ENCODE results near the gene INS. TPM values are rescaled to one million over a fixed set of nuclear protein-coding genes. Genes with fewer than 3 reads are reported as not detected.

The INS gene
- total and polyA plus RNA-seq, 2 of the 13 experiments (the other 11 are each of a cell fraction or from before 2014, with no cell fraction given): not detected

- ChIA-PET POLR2A (interaction anchor here (2.1 kb wide), 1 partner anchor 154 kb away, joined by 10 read pairs; no protein-coding TSS in a partner anchor), CTCF (ENCODE audit: low intra/inter-chr PET ratio, low total read pairs) (no interaction called here)
- no peak overlapping the region for H2AFZ ChIP-seq (ENCODE audit: low read length)
- no TSS peak for BruUV-seq (replicated peaks)
- H3K4me1 ChIP-seq (ENCODE audit: insufficient read depth, low read length): peaks cover 36% of the 10 kb centered on the region
- DNase-seq (ENCODE audit: low spot score) (no peak), ATAC-seq (no peak), FAIRE-seq (no peak)
- peaks cover 8 to 65% of the 10 kb centered on the region in 2 experiments for H3K27me3 ChIP-seq (ENCODE audit: control insufficient read depth in 1 of 2, insufficient read depth in 2 of 2, low read length in 2 of 2)
- in situ Hi-C loops (cut with HindIII; ENCODE audit: extremely low pct_ligation_motif_present, low pct_unique_long_range_greater_than_20kb): no loop called here
- no peak overlapping the region for H3K27ac ChIP-seq (ENCODE audit: extremely low read length, insufficient read depth, low read length)
- H4K20me1 ChIP-seq (ENCODE audit: insufficient read depth, low read length): peaks cover 9% of the 10 kb centered on the region; the same call in 1 of the 2 replicates
- intact Hi-C loops (cut with micrococcal nuclease; ENCODE audit: unreplicated experiment): no loop called here
- TF ChIP-seq ELK4 (CRISPR knock-in tag; IDR thresholded peaks at IDR 0.05; ENCODE audit: borderline replicate concordance): no peak
- no peak for TF ChIP-seq ZNF556 (CRISPR knock-in tag; IDR thresholded peaks at IDR 0.05; ENCODE audit: borderline replicate concordance)
- 0 out of 2 replicates have a peak, but pooled peaks have one; percentile 22 for TF ChIP-seq CEBPB (IDR thresholded peaks at IDR 0.05; ENCODE audit: borderline replicate concordance, low read depth, low read length)
- no peak for TF ChIP-seq FOXP4 (CRISPR knock-in tag; IDR thresholded peaks at IDR 0.05)
- TF ChIP-seq CBX2 (IDR thresholded peaks at IDR 0.05; ENCODE audit: low read depth, low read length): peak; percentile 24; the same call in 1 of the 2 replicates
- no peak for TF ChIP-seq CBX2 (CRISPR knock-in tag; IDR thresholded peaks at IDR 0.05; ENCODE audit: low read depth)
- TF ChIP-seq FOSL2 (CRISPR knock-in tag; IDR thresholded peaks at IDR 0.05): peak; percentile 34
- H3K79me2 ChIP-seq (ENCODE audit: insufficient read depth, low read length): peaks cover 5% of the 10 kb centered on the region
- H3K4me2 ChIP-seq (ENCODE audit: low read depth, low read length): peak overlapping the region; percentile 20; the same call in 1 of the 2 replicates
- H3K4me3 ChIP-seq (replicated peaks in 1 of 3; ENCODE audit: insufficient read depth in 1 of 3, low read depth in 2 of 3, low read length in 3 of 3): peak overlapping the region in 1 of 3 experiments; percentile 11; a peak in 1 of 6 replicates
- WGBS (ENCODE audit: low lambda C conversion rate): 11% methylated on average over 4 of the region's 5 CpGs
- H3K9ac ChIP-seq (ENCODE audit: insufficient read depth, low read depth, low read length): peak overlapping the region; percentile 29; the same call in 1 of the 2 replicates
- no peaks in the 10 kb centered on the region for H3K9me3 ChIP-seq (ENCODE audit: low read length)
- no peaks in the 10 kb centered on the region for H3K36me3 ChIP-seq (replicated peaks in 1 of 2; ENCODE audit: control insufficient read depth in 1 of 2, insufficient read depth in 2 of 2, low read length in 2 of 2)
These were observed 18.7 kb downstream of the INS start for GRCh38 chr11:2142300-2142759.

Data from HepG2 (cell line).